Measurements from ENCODE around the gene GXYLT2. TPM values are rescaled to one million over a fixed set of nuclear protein-coding genes. Genes with fewer than 3 reads are reported as not detected.

GXYLT2 gene
- total and polyA plus RNA-seq, 2 of the 13 experiments (the other 11 are each of a cell fraction or from before 2014, with no cell fraction given): 4.3 to 6.9 TPM

DNA sequence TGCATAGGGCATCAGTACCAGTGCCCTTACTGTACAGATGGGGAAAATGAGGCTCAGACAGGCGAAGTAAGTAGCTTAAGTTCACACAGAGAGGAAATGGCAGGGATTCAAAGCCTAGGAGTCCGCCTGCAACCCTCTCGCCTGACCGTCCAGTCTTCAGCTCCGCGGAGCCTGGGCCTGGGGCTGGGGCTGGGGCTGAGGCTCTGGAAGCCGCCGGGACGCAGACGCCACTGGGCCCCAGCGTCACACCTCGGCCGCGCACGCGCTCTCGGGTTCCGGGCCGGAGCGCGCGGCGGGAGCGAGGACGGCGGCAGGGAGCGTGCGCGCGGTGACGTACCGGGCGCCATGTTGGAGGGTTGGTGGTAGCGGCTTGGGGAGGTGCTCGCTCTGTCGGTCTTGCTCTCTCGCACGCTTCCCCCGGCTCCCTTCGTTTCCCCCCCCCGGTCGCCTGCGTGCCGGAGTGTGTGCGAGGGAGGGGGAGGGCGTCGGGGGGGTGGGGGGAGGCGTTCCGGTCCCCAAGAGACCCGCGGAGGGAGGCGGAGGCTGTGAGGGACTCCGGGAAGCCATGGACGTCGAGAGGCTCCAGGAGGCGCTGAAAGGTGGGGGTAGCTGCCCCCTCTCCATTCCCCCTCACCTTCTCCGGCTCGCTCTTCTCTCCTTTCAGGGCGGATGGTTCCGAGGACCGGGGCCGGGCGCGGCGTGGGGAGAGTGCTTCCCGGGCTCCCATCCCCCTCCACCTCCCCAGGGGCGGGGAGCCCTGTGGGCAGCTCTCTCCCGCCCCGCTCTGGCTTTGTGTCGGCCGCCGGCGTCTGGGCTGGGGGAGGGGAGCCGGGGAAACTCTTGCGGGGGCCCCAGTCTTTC is 108.9 kb downstream of the GXYLT2 start, which contains the start of gene PPP4R2 (continued):
- TF ChIP-seq ZNF740 (CRISPR knock-in tag; IDR thresholded peaks at IDR 0.05): peak; percentile 58; the same call in 1 of the 2 replicates
- no peak for TF ChIP-seq SMC3 (IDR thresholded peaks at IDR 0.05; ENCODE audit: low read length)
- TF ChIP-seq KLF16 (CRISPR knock-in tag; IDR thresholded peaks at IDR 0.05): peak in 1 of 2 experiments; percentile 60; a peak in 1 of 4 replicates
- peak; percentile 37; the same call in 1 of the 2 replicates for TF ChIP-seq CSRNP2 (CRISPR knock-in tag; conservative IDR thresholded peaks at IDR 0.05; ENCODE audit: low read depth)
- no peak for TF ChIP-seq ZNF121 (CRISPR knock-in tag; IDR thresholded peaks at IDR 0.05)
- TF ChIP-seq ZNF761 (CRISPR knock-in tag; conservative IDR thresholded peaks at IDR 0.05): no peak
- no peak for TF ChIP-seq ZNF710 (CRISPR knock-in tag; IDR thresholded peaks at IDR 0.05; ENCODE audit: borderline replicate concordance)
- TF ChIP-seq ZNF446 (CRISPR knock-in tag; IDR thresholded peaks at IDR 0.05): no peak
- TF ChIP-seq ZKSCAN1 (IDR thresholded peaks at IDR 0.05; ENCODE audit: low read length): no peak
- TF ChIP-seq ZNF224 (CRISPR knock-in tag; IDR thresholded peaks at IDR 0.05): no peak
- TF ChIP-seq, protein P1, sequence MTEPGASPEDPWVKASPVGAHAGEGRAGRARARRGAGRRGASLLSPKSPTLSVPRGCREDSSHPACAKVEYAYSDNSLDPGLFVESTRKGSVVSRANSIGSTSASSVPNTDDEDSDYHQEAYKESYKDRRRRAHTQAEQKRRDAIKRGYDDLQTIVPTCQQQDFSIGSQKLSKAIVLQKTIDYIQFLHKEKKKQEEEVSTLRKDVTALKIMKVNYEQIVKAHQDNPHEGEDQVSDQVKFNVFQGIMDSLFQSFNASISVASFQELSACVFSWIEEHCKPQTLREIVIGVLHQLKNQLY (CRISPR knock-in tag; IDR thresholded peaks at IDR 0.05): no peak
- TF ChIP-seq ZNF503 (CRISPR knock-in tag; IDR thresholded peaks at IDR 0.05): no peak
- TF ChIP-seq ZNF704 (CRISPR knock-in tag; IDR thresholded peaks at IDR 0.05; ENCODE audit: borderline replicate concordance): no peak
- TF ChIP-seq NR2F1 (CRISPR knock-in tag; IDR thresholded peaks at IDR 0.05): no peak
- TF ChIP-seq KMT2B (CRISPR knock-in tag; IDR thresholded peaks at IDR 0.05): peak; percentile 29; the same call in 1 of the 2 replicates
- no peak for TF ChIP-seq FOSL1 (CRISPR knock-in tag; IDR thresholded peaks at IDR 0.05; ENCODE audit: borderline replicate concordance)
- TF ChIP-seq ZNF556 (CRISPR knock-in tag; IDR thresholded peaks at IDR 0.05; ENCODE audit: borderline replicate concordance): no peak
- peak; percentile 94 for TF ChIP-seq HOXA3 (CRISPR knock-in tag; IDR thresholded peaks at IDR 0.05)
- TF ChIP-seq MXI1 (IDR thresholded peaks at IDR 0.05; ENCODE audit: borderline replicate concordance, low read depth, low read length): peak; percentile 57; the same call in 1 of the 3 replicates
- TF ChIP-seq SOX13 (IDR thresholded peaks at IDR 0.05): no peak
- TF ChIP-seq SOX13 (CRISPR knock-in tag; conservative IDR thresholded peaks at IDR 0.05 in 1 of 2, IDR thresholded peaks at IDR 0.05 in 1 of 2): peak in 1 of 2 experiments; percentile 17; a peak in 2 of 4 replicates

All from HepG2 (cell line).